Nephron (organoid): Measurements from ENCODE around the gene PACRGL.

Source experiments
- H3K27ac Mint-ChIP-seq, 3 experiments: 2 replicates each; pipeline ENCODE4 v1.8.0; 2020; ENCODE audit warnings: mixed read lengths in 3 of 3, mild to moderate bottlenecking in 2 of 3, moderate library complexity in 1 of 3
- H3K27me3 Mint-ChIP-seq: 2 replicates; pipeline ENCODE4 v1.8.0; 2021; ENCODE audit warnings: low read depth, mild to moderate bottlenecking, moderate library complexity, mixed read lengths
- H3K36me3 Mint-ChIP-seq: 2 replicates; pipeline ENCODE4 v1.8.0; 2020; ENCODE audit warnings: low read depth, mixed read lengths
- H3K4me1 Mint-ChIP-seq: 2 replicates; pipeline ENCODE4 v1.8.0; 2020; ENCODE audit warnings: mixed read lengths
- H3K4me3 Mint-ChIP-seq, 3 experiments: 2 replicates each; pipeline ENCODE4 v1.8.0; 2020; ENCODE audit warnings: mild to moderate bottlenecking in 3 of 3, mixed read lengths in 3 of 3, moderate library complexity in 2 of 3
- H3K9me3 Mint-ChIP-seq: 2 replicates; pipeline ENCODE4 v1.8.0; 2020; ENCODE audit warnings: mixed read lengths
- CTCF ChIP-seq, 3 experiments: fragments of 200-600 bp; sonication (generic); IDR thresholded peaks; one replicate each; pipeline ENCODE4 v1.5.0; 2021; ENCODE audit warnings: antibody characterized with exemption in 3 of 3; ENCODE audit not compliant: unreplicated experiment in 3 of 3

Gene PACRGL

GRCh38 chr4:20700007-20700761 lies at the start of gene PACRGL:
PACRGL (plus strand) TSS chr4:20700458; CDS start chr4:20704482, 4,024 bp downstream.
- no peaks in the 10 kb centered on the region for H3K9me3 Mint-ChIP-seq
- TF ChIP-seq CTCF (IDR thresholded peaks at IDR 0.05; ENCODE audit: unreplicated experiment in 3 of 3) = no peak
- H3K27me3 Mint-ChIP-seq = no peaks in the 10 kb centered on the region
- H3K4me1 Mint-ChIP-seq = peaks cover 30% of the 10 kb centered on the region
- peak within 1 kb of the TSS; percentile 92 to 98 (median 97) for H3K4me3 Mint-ChIP-seq
- H3K27ac Mint-ChIP-seq = peak within 1 kb of the TSS; percentile 92 to 98 (median 98)
- peaks cover 8% of the 10 kb centered on the region for H3K36me3 Mint-ChIP-seq

- Mint-ChIP-seq H3K27me3 (no peaks in the 10 kb centered on the region), H3K4me3 (no peak overlapping the region), H3K4me1 (no peaks in the 10 kb centered on the region), H3K27ac (peak overlapping the region in 1 of 3 experiments; percentile 80), H3K9me3 (peaks cover 26% of the 10 kb centered on the region), H3K36me3 (peaks cover 8% of the 10 kb centered on the region)
- no peak for TF ChIP-seq CTCF (IDR thresholded peaks at IDR 0.05; ENCODE audit: unreplicated experiment in 3 of 3)
These were observed 47.9 kb upstream of the PACRGL start for GRCh38 chr4:20652226-20652885.

- H3K9me3 Mint-ChIP-seq = peaks cover 3% of the 10 kb centered on the region
- no peak for TF ChIP-seq CTCF (IDR thresholded peaks at IDR 0.05; ENCODE audit: unreplicated experiment in 3 of 3)
- no peak overlapping the region for H3K4me3 Mint-ChIP-seq
- no peaks in the 10 kb centered on the region for H3K4me1 Mint-ChIP-seq
- H3K36me3 Mint-ChIP-seq = no peaks in the 10 kb centered on the region
- H3K27ac Mint-ChIP-seq = no peak overlapping the region
- no peaks in the 10 kb centered on the region for H3K27me3 Mint-ChIP-seq
These were observed 41.8 kb upstream of the PACRGL start for GRCh38 chr4:20658456-20658855.

GRCh38 chr4:20662851-20663250 lies 37.4 kb upstream of the PACRGL start:
- peaks cover 5% of the 10 kb centered on the region for H3K9me3 Mint-ChIP-seq
- no peaks in the 10 kb centered on the region for H3K36me3 Mint-ChIP-seq
- H3K27me3 Mint-ChIP-seq = no peaks in the 10 kb centered on the region
- peaks cover 12% of the 10 kb centered on the region for H3K4me1 Mint-ChIP-seq
- TF ChIP-seq CTCF (IDR thresholded peaks at IDR 0.05; ENCODE audit: unreplicated experiment in 3 of 3) = no peak
- no peak overlapping the region for H3K4me3 Mint-ChIP-seq
- no peak overlapping the region for H3K27ac Mint-ChIP-seq

GRCh38 chr4:20666012-20666860 lies 34.0 kb upstream of the PACRGL start:
- no peaks in the 10 kb centered on the region for H3K36me3 Mint-ChIP-seq
- no peaks in the 10 kb centered on the region for H3K27me3 Mint-ChIP-seq
- TF ChIP-seq CTCF (IDR thresholded peaks at IDR 0.05; ENCODE audit: unreplicated experiment in 3 of 3) = no peak
- peaks cover 12% of the 10 kb centered on the region for H3K4me1 Mint-ChIP-seq
- H3K4me3 Mint-ChIP-seq = no peak overlapping the region
- H3K9me3 Mint-ChIP-seq = peaks cover 8% of the 10 kb centered on the region
- H3K27ac Mint-ChIP-seq = peak overlapping the region; percentile 19 to 64 (median 29)
